HG03571 (cell line): ENCODE data around the gene COMTD1.

ENCODE experiments used
- ATAC-seq: cut with Tn5 transposase; IDR thresholded peaks from one replicate; pipeline ENCODE4 v1.9.1; 2021; ENCODE audit not compliant: unreplicated experiment

The COMTD1 gene

DNA sequence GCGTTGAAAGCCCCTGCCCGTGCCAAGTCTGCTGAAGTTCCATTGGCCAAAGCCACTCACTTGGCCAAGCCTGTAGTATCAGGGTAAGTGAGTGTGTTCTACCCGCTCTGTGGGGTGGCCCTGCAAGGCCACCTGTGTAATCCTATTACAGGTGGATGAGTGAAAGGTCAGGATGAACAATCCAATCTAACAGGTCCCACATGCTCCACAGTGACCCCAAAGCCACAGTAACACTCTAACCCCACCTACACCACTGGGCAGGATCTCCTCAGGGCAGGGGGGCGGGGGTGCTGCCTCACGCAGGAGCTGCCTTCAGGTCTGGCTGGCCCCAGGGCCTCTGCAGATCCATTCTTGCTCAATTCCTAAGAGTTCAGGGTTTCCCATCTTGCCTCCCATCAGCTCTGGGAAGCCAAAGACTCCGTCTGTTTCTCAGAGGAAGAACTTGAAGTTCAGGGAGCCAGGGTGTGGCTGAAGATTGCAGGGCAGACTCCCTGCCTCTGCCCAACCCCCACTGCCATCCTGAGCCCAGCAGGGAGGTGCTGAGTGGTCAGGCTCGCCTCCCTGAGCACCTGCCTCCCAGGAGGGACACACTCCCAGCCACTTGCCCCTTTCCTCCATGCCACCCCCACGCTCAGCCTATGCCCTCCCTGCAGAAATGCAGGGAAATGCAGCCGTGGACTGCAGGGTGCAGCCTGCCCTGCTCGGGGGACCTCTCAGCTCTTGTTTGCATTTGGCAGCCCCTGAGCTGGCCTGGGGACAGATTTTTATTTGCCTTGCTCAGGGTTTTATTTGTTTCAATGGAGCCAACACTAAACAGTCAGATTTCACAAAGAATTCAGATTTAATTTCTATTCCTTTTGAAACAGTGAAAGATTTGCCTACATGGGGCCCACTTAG, 9.8 kb upstream of the COMTD1 start:
- ATAC-seq, result no peak

DNA sequence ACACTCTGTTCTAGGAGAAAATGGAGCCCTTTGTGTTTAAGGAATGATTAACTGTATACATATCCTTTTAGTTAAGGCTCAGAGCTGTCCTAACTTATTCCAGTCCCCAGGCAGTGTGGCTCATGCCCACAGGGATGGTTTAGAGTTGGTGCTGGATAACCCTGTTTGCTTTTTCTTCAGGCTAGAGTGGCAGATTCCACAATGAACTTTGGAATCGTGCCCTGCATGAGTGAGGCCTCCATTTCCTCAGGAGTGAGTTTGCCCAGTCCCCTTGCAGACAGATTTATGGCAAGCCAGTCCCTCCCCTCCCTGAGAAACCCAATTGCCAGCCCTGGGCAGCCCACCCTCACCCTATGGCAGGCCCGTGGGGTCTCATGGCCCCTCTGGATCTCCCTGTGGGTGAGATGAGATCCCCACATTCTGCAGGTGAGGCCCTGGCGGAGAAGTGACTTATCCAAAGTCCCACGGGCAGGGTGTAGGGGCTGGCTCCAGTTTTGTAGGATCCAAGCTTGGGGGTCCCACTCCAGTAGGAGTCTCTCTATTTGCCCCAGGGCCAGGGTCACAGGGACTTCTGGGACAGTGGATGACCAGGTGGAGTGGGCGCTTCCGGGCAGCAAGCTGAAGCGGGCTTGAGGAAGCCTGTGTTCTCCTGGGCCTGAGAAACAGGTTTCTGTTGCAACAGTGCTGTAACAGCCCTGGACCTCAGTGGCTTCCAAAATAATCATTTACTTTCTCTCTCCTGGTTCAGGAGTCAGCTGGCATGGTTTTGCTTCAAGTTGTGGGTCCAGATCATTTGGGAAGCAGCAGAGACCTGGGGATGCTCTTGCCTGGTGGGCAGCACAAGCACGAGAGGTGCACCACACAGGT, 9.0 kb upstream of the COMTD1 start:
- ATAC-seq, result no peak

DNA sequence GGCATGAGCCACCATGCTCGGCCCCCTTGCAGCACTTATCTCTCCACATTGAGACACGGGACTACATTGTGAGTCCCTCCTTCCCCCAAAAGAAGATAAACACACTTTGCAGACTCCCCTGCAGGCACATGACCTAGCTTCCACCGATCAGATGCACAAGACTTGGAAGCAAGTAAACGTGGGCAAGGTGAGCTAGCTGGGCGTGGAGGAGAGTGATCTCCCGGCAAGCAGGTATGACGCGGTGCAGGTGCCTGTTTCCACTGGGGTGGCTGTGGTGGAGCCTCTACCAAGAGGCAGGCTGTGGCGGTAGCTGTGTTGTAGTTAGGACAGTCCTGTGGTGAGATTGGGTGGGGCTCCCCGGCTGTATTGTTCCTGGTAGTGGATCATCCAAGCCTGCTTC, 7.7 kb upstream of the COMTD1 start:
- ATAC-seq, result no peak

DNA sequence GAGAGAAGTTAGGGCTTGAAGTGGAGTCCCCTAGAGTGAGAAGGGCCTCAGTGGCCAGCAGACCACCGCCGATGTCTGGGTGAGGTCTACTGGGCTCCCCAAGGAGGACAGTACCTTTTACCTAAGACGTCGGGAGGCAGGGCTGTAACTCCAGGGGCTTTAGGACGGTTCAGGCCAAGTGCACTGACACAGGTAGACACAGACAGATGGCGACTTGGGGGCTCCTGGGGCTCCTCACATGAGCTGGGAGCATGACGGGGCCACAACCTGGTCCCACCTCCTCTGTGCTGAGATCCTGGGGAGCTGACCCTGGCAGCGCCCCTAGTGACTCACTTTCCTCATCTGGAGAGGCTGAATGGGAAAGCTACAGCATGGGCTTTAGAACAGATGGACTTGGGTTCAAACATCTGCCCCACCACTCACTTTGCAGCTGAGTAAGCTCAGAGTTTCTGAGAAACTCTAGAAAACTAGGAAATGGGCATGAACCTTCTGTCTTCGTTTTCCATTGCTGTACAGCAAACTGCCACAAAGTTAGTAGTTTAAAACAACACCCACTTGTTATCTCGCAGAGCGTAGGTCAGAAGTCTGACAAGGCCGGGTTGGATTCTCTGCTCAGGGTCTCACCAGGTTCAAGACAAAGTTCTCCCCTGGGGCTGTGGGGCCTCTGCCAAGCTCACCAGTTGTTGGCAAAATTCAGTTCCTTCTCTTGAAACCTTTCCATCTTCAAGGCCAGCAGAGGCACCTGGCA, 4.7 kb upstream of the COMTD1 start:
- ATAC-seq, result no peak

DNA sequence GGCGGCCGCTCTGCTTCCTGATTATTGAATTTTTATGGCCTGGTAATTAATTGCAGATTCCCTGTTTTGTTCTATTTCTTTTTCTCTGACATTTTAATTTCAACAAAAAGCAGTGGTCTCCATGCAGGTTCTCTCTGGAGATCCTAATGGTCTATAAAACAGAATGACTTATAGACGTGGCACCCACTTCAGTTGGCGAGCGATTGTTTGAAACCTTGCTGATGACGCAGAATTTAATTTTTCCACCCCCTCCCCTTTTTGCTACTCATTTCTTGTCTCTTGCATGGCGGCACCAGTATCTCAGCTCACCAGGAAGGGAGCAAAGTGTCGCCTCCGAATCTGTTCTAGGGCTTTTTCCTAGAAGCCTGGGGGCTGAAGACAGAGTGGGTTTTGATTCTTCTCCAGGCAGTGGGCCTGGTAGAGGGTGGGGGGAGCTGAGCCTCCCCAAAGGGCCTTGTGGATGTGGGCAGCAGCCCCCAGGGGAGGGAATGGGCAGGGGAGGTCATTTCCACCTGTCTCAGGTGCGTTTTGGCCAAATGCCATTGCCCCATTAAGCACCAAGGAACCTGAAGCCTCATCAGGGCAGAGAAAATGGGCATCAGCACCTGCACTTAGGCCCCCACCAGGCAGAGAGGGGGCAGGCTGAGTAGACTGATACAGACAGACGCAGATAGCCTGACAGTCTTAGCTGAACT, 3.5 kb upstream of the COMTD1 start:
- no peak for ATAC-seq

DNA sequence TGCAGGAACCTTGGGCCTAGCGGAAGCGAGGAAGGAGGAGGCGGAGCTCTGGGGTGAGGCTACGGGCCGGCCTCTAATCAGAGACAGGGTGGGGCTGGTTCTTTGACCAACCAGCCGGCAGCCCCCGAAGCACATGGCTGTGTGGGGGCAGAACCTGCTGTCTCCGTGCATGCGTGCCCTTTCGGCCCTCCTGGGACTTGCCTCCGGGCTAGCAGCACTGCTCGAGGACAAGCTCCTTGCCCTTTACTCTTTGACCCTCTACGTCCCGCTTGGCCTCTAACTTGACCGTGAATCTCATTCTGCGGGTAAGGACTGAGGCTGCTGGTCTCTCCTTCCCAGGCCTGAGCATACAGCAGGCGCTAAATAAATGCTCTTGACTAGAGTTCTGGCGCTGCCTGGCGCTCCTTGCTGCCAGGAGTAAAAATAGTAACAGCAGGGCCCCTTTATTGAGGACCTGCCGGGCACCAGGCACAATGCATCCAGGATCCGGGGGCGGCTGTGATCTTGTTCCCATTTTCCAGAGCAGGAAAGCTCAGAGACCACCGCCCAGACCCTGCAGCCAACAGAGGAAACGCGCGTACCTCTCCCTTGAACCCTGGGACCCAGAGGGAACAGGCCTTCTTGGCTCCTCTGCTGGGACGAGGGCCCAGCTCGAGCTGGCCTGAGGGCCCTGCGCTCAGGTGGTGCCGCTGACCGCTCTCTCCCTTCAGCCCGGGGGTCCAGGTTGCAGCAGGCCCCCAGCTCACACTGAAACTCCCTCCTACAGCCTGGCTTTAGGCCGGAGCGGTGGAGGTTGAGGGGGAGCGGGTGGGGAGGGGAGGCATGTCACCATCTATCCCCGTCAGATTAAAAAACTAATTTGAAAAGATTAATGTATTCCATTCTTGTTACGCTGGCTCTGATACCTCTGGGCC, 2.7 kb upstream of the COMTD1 start:
- ATAC-seq, result no peak

DNA sequence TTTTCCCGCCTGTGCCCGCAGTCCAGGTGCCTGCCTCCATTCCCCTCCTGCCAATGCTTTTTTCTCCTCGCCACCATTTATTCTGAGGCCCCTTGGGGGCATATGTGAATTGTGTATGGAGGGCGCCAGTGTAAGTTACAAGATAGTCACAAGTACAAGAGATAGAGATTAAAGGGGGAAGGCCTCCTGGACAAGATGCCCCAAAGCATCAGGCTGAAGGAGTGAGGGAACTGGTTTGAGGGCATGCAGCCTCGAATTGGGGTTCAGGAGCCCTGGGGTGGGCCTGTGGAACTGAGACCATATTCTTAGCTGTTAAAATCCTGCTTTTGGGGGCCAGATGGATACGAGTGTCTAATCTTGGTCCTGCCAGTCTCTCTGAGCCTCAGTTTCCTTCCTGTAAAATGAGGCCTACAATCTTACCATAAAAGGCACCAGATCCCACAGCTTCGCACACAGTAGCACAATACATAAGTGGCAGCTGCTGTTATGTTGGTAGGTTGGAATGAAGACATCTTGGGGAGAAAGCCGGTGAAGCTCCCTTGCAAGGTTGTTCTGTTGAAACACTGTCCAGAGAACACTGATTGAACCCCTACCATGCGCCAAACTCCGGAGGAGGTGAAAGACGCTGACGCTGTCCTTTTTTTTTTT, 545 bp upstream of the COMTD1 start:
- no peak for ATAC-seq

DNA sequence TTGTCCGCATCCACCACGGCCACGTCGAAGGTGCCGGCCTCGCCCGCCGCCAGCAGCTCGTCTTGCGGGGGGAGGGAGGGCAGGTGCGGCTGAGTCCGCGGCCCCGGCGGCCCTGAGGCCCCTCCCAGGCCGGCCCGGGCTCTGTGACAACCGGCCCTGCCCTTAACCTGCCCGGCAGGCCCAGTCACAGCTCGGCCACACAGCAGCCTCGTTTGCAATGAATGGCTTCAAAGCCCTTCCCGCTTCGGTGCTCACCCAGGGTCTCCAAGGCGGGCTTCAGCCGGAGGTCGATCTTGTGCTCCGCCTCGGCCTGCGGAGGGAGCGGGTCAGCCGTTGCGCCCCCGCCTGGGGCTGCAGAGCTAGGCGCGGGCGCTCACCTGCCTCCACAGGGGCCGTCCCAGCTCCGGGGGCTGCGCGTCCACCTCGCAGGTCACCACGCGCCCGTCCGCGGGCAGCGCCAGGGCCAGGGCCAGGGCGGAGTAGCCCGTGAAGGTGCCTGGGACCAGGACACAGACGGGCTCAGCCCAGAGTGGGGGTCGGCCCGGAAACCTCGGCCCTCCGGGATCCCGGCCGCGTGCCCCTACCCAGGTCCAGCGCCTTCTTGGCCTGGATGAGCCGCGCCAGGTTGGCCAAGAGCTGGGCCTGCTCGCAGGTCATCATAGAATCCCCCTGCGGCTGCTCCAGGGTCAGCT, 928 bp downstream of the COMTD1 start:
- no peak for ATAC-seq

DNA sequence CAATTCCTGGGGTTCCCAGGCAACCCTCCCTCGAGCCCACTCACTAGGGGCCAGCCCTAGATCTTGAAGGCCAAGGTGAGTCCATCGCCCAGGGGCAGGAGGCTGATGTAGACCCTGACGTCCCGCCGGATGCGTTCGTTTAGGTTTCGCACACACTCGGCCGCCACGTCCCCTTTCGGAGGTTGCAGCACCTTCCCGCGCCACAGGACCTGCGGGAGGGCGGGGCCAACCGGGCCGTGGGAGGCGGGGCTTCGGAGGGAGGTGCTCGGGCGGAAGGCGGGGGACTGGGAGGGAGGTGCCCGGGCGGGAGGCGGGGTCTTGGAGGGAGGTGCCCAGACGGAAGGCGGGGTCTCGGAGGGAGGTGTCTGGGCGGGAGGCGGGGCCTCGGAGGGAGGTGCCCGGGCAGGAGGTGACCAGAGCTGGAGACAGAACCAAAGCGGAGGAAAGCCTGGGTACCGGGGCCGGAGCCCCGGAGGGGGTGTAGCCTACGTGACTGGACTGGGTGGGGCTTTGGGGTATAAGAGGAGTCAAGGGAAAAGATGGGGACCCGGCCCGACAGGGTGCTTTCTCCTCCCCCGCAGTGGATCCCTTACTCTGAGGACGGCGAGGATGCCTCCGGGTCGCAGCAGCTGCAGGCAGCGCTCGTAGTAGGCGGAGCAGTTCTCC, 1.6 kb downstream of the COMTD1 start:
- peak; percentile 57 for ATAC-seq

DNA sequence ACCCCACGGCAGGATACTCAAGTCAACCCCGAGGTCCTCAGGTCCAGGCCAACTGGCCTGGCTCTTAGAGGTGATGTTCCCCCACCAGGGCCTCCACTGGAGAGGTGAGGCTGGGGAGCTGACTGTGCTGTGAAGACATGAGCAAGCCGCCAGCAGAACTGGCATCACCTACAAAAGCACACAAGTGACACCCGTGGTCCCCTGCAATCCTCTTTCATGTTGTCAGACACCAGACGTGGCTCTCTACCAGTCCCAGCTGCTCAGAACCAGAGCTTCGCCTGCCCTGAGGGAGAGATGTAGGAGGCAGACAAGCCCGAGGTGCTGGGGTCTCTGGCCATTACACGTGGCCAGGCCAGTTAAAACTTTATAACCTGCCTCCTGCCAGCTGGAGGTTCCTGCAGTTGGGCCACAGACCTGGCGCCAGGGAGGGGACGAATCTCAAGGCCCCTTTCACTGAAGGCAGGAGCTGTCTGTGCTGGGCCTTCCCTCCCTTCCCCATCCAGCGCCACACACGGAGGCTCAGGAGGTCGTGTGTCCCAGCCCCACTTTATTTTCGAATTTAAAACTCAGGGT, 2.2 kb downstream of the COMTD1 start:
- ATAC-seq, result no peak

DNA sequence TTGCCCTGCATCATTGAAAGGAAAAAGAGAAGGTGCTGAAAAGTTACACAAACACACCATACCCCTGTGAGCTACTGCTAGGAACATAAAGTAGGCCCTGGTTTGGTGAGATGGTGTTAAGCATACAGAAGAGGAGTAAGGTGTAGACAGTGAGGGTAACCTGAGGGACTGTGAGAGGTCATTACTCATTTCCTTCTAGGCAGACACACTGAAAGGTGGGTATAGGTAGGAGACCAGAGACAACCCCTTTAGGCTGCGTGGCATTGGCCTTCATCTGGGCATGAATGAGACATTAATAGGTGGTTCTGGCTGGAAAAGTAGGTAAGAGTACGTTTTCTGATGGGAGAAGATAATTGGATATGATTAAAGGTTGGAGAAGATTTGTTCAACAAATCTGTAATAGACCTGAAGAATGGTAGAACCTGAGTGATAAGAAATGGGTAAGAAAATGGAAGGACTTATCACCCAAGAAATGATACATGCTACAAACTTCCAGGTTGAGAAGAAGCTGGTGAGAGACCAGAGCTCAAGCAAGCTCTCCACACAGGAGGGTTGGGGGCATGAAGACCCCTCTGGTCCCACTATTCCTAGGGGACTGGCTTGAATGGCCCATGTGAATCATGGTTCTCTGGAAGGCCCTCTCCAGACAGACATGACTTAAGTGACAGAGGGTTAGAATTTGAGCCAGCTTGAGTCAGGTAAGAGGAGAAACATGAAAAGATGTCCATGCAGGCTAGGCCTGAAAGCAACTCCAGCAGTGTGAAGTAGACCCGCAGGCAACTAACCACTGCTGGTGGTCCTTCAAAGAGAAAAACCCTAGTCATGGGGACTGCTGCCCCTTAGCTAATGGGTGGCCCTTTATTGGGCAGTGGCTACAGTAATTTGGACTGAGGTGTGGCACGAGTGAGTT, 3.8 kb downstream of the COMTD1 start:
- no peak for ATAC-seq

DNA sequence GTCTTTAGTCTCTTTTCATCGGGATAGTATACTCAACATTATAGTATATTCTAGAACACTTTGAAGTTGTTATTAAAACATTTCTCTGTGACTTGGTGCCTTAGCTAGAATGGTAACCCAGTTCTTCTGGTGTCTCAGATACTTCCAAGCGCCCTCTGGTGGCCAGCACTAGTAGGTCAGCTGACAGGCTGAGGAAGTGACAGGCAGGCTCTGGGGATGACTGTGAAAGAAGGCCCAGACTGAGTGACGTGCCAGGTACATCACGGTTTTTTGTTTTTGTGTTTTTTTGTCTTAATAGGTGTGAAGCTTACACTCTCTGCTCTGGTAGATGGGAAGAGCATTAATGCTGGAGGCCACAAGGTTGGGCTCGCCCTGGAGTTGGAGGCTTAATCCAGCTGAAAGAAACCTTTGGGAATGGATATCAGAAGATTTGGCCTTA, 5.1 kb downstream of the COMTD1 start:
- ATAC-seq, result no peak

DNA sequence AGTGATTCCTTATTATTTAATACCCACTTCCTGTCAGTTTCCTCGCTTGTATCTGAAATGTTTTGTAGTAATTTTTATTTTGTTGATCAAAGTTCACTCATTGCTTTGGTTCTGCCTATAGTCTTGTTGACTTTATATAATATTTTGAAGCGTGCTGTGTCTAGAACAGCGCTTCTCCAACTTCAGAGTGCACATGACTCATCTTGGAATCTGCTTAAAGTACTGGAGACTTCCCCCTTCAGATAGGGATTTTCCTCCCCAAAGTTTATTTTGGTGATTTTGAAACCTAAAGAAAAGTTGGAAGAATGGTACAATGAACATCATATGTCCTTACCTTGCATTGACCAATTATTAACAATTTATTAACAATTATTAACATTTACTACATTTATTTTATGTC, 5.8 kb downstream of the COMTD1 start:
- no peak for ATAC-seq

DNA sequence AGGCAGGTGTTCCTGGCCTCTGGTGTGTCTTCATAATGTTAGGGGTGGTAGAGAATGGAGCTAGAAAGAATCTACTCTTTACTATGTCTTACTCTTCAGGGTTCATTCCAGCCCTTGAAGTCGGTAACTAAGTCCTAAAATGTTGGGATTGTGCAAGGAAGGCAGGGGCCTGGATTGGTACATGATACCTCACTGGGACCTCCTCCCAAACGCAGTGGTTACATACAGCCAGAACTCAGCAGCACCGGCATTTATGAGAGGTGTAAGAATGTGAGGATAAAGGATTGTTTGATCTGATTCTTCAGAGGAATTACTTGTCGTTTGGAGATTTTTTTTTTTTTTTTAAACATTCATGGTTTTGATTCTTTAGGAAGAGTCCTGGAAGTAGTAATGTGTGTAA, 6.9 kb downstream of the COMTD1 start:
- ATAC-seq, result no peak

DNA sequence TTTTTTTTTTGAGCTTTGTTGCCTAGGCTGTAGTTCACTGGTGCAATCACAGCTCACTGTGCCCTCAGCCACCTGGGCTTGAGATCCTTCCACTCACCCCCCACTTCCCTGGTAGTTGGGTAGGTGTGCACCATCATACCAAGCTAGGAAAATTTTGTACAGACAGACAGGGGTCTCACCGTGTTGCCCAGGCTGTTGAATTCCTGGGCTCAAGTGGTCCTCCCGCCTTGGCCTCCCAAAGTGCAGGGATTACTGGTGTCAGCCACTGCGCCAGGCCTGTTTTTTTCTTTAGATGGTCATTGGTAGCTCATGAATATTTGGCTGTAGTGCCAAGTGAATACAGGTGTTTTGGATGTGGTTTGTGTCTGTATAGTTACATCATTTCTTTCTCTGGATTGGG, 7.5 kb downstream of the COMTD1 start:
- no peak for ATAC-seq

DNA sequence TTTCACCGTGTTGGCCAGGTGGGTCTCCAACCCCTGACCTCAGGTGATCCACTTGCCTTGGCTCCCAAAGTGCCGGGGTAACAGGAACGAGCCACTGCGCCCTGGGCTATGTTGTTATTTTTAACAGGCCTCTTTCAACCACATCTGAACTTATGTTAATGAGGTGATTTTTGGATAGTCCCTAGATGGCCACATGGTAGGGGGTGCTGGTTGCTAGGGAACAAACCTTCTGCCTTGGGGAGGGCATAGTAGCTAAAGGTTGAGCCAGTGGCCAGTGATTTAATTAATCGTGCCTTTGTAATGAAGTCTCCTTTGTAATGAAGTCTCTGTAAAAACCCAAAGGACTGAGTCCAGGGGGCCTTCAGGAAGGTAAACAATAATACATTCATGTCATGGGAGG, 9.1 kb downstream of the COMTD1 start:
- no peak for ATAC-seq

DNA sequence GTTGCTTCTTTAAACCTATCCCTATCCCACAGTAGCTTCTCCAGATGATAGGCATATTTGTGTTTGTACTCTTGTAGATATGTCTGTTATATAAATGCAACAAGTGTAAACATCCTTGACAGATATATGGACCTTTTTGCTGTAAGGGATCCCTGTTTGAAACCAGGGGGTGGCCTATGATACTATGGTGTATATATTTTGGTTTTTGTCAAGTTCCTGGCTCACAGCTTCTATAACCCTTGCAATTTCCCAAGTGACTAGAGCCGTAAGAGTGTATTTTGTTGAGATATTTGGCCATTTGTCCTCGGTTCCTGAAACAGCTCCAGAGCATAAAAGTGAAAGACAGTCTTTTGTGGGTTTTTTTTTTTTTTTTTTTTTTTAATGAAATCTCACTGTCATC, 9.7 kb downstream of the COMTD1 start:
- ATAC-seq, result no peak
